ENCODE results near the gene SEL1L2. TPM values are rescaled to one million over a fixed set of nuclear protein-coding genes. Genes with fewer than 3 reads are reported as not detected.

SEL1L2 gene
- total RNA-seq, 4 donors from 2014 or later, result not detected

DNA sequence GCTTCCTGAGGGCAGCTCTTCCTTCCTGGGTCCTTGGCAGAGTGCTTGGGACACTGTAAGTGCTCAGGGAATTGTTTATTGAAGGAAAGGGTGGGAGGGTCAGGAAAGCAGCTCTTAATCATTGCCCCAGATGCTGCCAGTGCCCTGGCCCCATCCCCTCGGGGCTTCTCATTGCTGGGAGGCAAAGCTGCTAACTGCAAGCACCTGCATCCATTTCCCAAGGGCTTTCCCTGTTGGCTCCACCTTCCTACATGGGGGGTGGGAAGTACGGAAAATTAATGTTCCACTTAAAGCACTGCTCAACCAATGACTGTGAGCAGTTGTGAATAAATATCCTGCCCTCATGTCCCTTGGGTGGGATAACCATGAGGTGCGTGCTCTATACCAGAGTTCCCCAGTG lies 149.2 kb downstream of the SEL1L2 start:
- H3K27ac ChIP-seq (replicated peaks in 1 of 4), result no peak overlapping the region
- TF ChIP-seq POLR2AphosphoS5 (IDR thresholded peaks at IDR 0.05) (no peak), EP300 (IDR thresholded peaks at IDR 0.05) (no peak), POLR2A (IDR thresholded peaks at IDR 0.05; ENCODE audit: low read depth) (no peak)
- TF ChIP-seq, protein P1, sequence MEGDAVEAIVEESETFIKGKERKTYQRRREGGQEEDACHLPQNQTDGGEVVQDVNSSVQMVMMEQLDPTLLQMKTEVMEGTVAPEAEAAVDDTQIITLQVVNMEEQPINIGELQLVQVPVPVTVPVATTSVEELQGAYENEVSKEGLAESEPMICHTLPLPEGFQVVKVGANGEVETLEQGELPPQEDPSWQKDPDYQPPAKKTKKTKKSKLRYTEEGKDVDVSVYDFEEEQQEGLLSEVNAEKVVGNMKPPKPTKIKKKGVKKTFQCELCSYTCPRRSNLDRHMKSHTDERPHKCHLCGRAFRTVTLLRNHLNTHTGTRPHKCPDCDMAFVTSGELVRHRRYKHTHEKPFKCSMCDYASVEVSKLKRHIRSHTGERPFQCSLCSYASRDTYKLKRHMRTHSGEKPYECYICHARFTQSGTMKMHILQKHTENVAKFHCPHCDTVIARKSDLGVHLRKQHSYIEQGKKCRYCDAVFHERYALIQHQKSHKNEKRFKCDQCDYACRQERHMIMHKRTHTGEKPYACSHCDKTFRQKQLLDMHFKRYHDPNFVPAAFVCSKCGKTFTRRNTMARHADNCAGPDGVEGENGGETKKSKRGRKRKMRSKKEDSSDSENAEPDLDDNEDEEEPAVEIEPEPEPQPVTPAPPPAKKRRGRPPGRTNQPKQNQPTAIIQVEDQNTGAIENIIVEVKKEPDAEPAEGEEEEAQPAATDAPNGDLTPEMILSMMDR (IDR thresholded peaks at IDR 0.05), result no peak
- H3K9me3 ChIP-seq, result no peaks in the 10 kb centered on the region
- no peaks in the 10 kb centered on the region for H3K36me3 ChIP-seq
- WGBS, result 90% methylated on average over 3 of the region's 3 CpGs
- peaks cover 0 to 4% (median 0%) of the 10 kb centered on the region in 4 donors for H3K4me1 ChIP-seq
- DNase-seq (ENCODE audit: extremely low spot score), result no peak
- H3K4me3 ChIP-seq, result no peak overlapping the region
- H3K27me3 ChIP-seq, result no peaks in the 10 kb centered on the region
- intact Hi-C loops (cut with DNase I), result no loop called here

DNA sequence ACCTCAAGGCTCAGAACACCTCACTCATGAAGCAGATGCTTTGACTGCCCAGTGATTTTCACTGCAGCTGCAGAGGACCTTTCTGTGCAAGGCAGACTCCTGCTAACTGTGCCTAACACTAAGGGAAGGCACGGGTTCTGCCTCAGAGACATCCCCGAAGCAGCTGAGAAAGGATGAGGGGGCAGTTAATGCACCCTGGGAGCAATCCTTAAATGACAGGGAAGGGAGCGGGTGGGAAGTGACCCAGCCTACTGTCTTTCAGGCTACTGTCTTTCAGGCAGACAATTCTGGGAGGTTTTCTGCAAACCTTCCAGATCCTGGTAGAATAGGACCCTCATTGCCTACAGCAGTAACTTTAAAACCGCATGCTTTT lies 150.3 kb downstream of the SEL1L2 start:
- Histone ChIP-seq H3K4me3 (no peak overlapping the region), H3K27me3 (no peaks in the 10 kb centered on the region), H3K4me1 (peaks cover 0 to 4% (median 0%) of the 10 kb centered on the region in 4 donors), H3K9me3 (no peaks in the 10 kb centered on the region), H3K27ac (replicated peaks in 1 of 4) (no peak overlapping the region), H3K36me3 (no peaks in the 10 kb centered on the region)
- TF ChIP-seq POLR2AphosphoS5 (IDR thresholded peaks at IDR 0.05) (no peak), POLR2A (IDR thresholded peaks at IDR 0.05; ENCODE audit: low read depth) (no peak), EP300 (IDR thresholded peaks at IDR 0.05) (no peak)
- TF ChIP-seq, protein P1 (IDR thresholded peaks at IDR 0.05), result no peak
- no peak for DNase-seq (ENCODE audit: extremely low spot score)
- WGBS, result 84% methylated on average over 3 of the region's 4 CpGs
- intact Hi-C loops (cut with DNase I), result no loop called here

GRCh38 chr20:13839421-13840092 lies 150.9 kb downstream of the SEL1L2 start:
- H3K27me3 ChIP-seq, result no peaks in the 10 kb centered on the region
- no peak overlapping the region for H3K4me3 ChIP-seq
- TF ChIP-seq, protein P1 (IDR thresholded peaks at IDR 0.05), result no peak
- TF ChIP-seq EP300 (IDR thresholded peaks at IDR 0.05) (no peak), POLR2AphosphoS5 (IDR thresholded peaks at IDR 0.05) (no peak), POLR2A (IDR thresholded peaks at IDR 0.05; ENCODE audit: low read depth) (no peak)
- peak; percentile 79 for DNase-seq (ENCODE audit: extremely low spot score)
- intact Hi-C loops (cut with DNase I), result no loop called here
- H3K4me1 ChIP-seq, result peaks cover 0 to 2% (median 0%) of the 10 kb centered on the region in 4 donors
- WGBS, result 66% methylated on average over 4 of the region's 4 CpGs
- H3K9me3 ChIP-seq, result no peaks in the 10 kb centered on the region
- no peaks in the 10 kb centered on the region for H3K36me3 ChIP-seq
- no peak overlapping the region for H3K27ac ChIP-seq (replicated peaks in 1 of 4)

DNA sequence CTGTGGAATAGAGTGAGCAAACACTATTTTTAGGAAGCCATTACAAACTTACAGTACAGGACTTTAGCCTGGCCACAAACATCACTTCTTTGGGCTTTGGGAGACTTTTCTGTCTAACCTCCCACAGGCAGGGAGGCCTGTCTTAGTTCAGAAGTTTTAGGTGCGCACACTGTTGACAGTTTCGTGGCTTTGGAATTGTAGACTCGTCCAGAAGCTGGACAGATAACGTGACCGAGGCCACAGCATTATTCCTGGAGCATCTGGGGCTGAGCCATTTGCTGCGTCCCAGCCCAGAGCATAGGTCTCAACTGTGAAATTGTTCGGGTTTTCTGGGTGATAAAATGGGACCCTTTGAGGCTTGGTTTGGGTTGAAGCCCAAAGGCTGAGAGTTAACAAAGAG lies 151.8 kb downstream of the SEL1L2 start:
- Histone ChIP-seq H3K4me1 (no peaks in the 10 kb centered on the region), H3K27ac (replicated peaks in 1 of 4) (no peak overlapping the region), H3K27me3 (no peaks in the 10 kb centered on the region), H3K4me3 (no peak overlapping the region), H3K36me3 (no peaks in the 10 kb centered on the region), H3K9me3 (no peaks in the 10 kb centered on the region)
- TF ChIP-seq POLR2A (IDR thresholded peaks at IDR 0.05; ENCODE audit: low read depth), result no peak
- TF ChIP-seq, protein P1 (IDR thresholded peaks at IDR 0.05), result no peak
- no peak for TF ChIP-seq POLR2AphosphoS5 (IDR thresholded peaks at IDR 0.05)
- TF ChIP-seq EP300 (IDR thresholded peaks at IDR 0.05), result no peak
- intact Hi-C loops (cut with DNase I), result no loop called here
- 78% methylated on average over 7 of the region's 7 CpGs for whole genome bisulfite sequencing
- peak; percentile 53 for DNase-seq (ENCODE audit: extremely low spot score)

DNA sequence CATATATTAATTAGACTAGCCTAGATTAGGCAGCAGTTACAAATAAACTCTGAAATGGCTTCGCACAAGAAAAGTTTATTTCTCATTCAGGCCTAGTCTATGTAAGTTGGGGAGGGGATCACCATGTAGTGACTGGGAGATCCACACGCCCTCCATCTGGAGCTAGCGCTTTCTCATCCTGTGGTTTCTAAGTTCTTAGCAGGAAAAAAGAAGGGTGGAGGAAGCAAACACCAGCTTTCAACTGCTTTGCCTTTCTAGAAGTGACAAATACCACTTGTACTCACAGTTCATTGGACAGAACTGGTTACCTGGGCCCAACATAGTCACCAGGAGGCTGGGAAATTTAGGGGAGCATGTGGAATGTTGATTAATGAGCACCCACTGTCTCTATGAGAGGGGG lies 158.9 kb downstream of the SEL1L2 start:
- intact Hi-C loops (cut with DNase I), result no loop called here
- Histone ChIP-seq H3K4me3 (no peak overlapping the region), H3K27me3 (no peaks in the 10 kb centered on the region), H3K9me3 (no peaks in the 10 kb centered on the region), H3K4me1 (no peaks in the 10 kb centered on the region), H3K27ac (replicated peaks in 1 of 4) (no peak overlapping the region), H3K36me3 (no peaks in the 10 kb centered on the region)
- peak; percentile 64 for DNase-seq (ENCODE audit: extremely low spot score)
- TF ChIP-seq EP300 (IDR thresholded peaks at IDR 0.05) (no peak), POLR2AphosphoS5 (IDR thresholded peaks at IDR 0.05) (no peak), POLR2A (IDR thresholded peaks at IDR 0.05; ENCODE audit: low read depth) (no peak)
- TF ChIP-seq, protein P1 (IDR thresholded peaks at IDR 0.05), result no peak
- WGBS, result 90% methylated on average over 3 of the region's 3 CpGs
